Sigmoid colon (tissue), 7 donors: ENCODE results near the gene CDH23. TPM values are rescaled to one million over a fixed set of nuclear protein-coding genes. Genes with fewer than 3 reads are reported as not detected.

ENCODE experiments used
- DNase-seq: peaks from one replicate; pipeline ENCODE4 v3.0.0-alpha.2; 2019
- H3K27ac ChIP-seq, 4 donors: fragments of 200-600 bp; sonication (generic); one replicate each; pipeline ENCODE4 v1.5.1; 2016 to 2019; ENCODE audit warnings: mild to moderate bottlenecking in 1 of 4
- H3K27me3 ChIP-seq, 3 donors: fragments of 200-600 bp; sonication (generic); one replicate each; pipeline ENCODE4 v1.5.1; 2019; ENCODE audit warnings: mild to moderate bottlenecking in 1 of 3
- H3K36me3 ChIP-seq, 4 donors: fragments of 200-600 bp; sonication (generic); one replicate each; pipeline ENCODE4 v1.5.1; 2016 to 2019
- H3K4me1 ChIP-seq, 4 donors: fragments of 200-600 bp; sonication (generic); one replicate each; pipeline ENCODE4 v1.5.1; 2017 to 2019
- H3K4me3 ChIP-seq, 4 donors: fragments of 200-600 bp; sonication (generic); one replicate each; pipeline ENCODE4 v1.5.1; 2017 to 2019; ENCODE audit warnings: mild to moderate bottlenecking in 2 of 4, moderate library complexity in 1 of 4
- H3K9me3 ChIP-seq, 4 donors: fragments of 200-600 bp in 3 of 4; sonication (generic) in 3 of 4; one replicate each; pipeline versions ENCODE4 v1.5.1 to v1.6.1; 2013 to 2019
- CTCF ChIP-seq, 4 experiments: fragments of 450-650 bp in 3 of 4; fragments of 200-600 bp in 1 of 4; IDR thresholded peaks; one replicate each; pipeline ENCODE4 v1.5.1; 2016 to 2019; ENCODE audit warnings: antibody characterized with exemption in 4 of 4, mild to moderate bottlenecking in 3 of 4, moderate library complexity in 2 of 4
- EP300 ChIP-seq, 4 donors: sonication (generic); formaldehyde crosslinking; IDR thresholded peaks; one replicate each; pipeline ENCODE4 v1.6.1; 2017; ENCODE audit warnings: antibody characterized with exemption in 4 of 4
- POLR2A ChIP-seq, 2 donors: fragments of 450-650 bp; IDR thresholded peaks; one replicate each; pipeline ENCODE4 v1.6.1; 2016; ENCODE audit warnings: antibody characterized with exemption in 2 of 2, mild to moderate bottlenecking in 2 of 2, moderate library complexity in 2 of 2
- POLR2AphosphoS5 ChIP-seq, 4 donors: sonication (generic); formaldehyde crosslinking; IDR thresholded peaks; one replicate each; pipeline ENCODE4 v1.6.1; 2017; ENCODE audit warnings: antibody characterized with exemption in 4 of 4
- WGBS, 2 donors: extraction: QIAGEN DNeasy Blood & Tissue Kit; methylation state at CpG; one replicate each; pipeline ENCODE4 v1.1.7; 2013; 5-methylcytosine and 5-hydroxymethylcytosine counted together
- intact Hi-C: fragments of 100-400 bp; cut with DNase I; formaldehyde crosslinking; loops from one replicate; pipeline ENCODE4 v1.15.1; 2023
- polyA plus RNA-seq, 3 donors: library from polyadenylated mRNA; stranded (reverse); fragments of 200-250 nt; gene quantifications; one replicate each; pipeline ENCODE4 v1.2.3, GENCODE V29; 2013
- total RNA-seq, 4 donors: library from RNA; depleted of rRNA; stranded (reverse); fragments of >200 nt; gene quantifications; one replicate each; pipeline ENCODE4 v1.1.0, GENCODE V29; 2016
- donor health status: healthy with polysubstance abuse.
- donor health status: Bipolar disorder and iron deficiency.
- donor health status: healthy.

CDH23 gene
- total and polyA plus RNA-seq, 7 donors = 1.5 to 7.2 (median 3.0) TPM

GRCh38 chr10:71444284-71445054 is 47.7 kb downstream of the CDH23 start:
- TF ChIP-seq CTCF (IDR thresholded peaks at IDR 0.05) (no peak), EP300 (IDR thresholded peaks at IDR 0.05) (no peak), POLR2AphosphoS5 (IDR thresholded peaks at IDR 0.05) (no peak), POLR2A (IDR thresholded peaks at IDR 0.05) (no peak)
- intact Hi-C loops = no loop called here
- no peak overlapping the region for H3K4me3 ChIP-seq
- WGBS, 2 donors = 85 to 87% methylated on average over 4 of the region's 4 CpGs
- no peaks in the 10 kb centered on the region for H3K4me1 ChIP-seq
- no peaks in the 10 kb centered on the region for H3K27me3 ChIP-seq
- no peak for DNase-seq
- no peaks in the 10 kb centered on the region for H3K9me3 ChIP-seq
- H3K36me3 ChIP-seq = no peaks in the 10 kb centered on the region
- no peak overlapping the region for H3K27ac ChIP-seq

GRCh38 chr10:71447676-71448075 is 51.0 kb downstream of the CDH23 start:
- Histone ChIP-seq H3K27me3 (no peaks in the 10 kb centered on the region), H3K4me3 (no peak overlapping the region), H3K36me3 (no peaks in the 10 kb centered on the region), H3K4me1 (no peaks in the 10 kb centered on the region), H3K27ac (no peak overlapping the region), H3K9me3 (no peaks in the 10 kb centered on the region)
- no peak for DNase-seq
- TF ChIP-seq POLR2AphosphoS5 (IDR thresholded peaks at IDR 0.05) (no peak), CTCF (IDR thresholded peaks at IDR 0.05) (no peak), POLR2A (IDR thresholded peaks at IDR 0.05) (no peak), EP300 (IDR thresholded peaks at IDR 0.05) (no peak)
- intact Hi-C loops = no loop called here
- 20 to 67% methylated on average over 2 of the region's 2 CpGs for WGBS, 2 donors

GRCh38 chr10:71448146-71448545 is 51.4 kb downstream of the CDH23 start:
- intact Hi-C loops = no loop called here
- Histone ChIP-seq H3K4me3 (no peak overlapping the region), H3K27ac (no peak overlapping the region), H3K36me3 (no peaks in the 10 kb centered on the region), H3K4me1 (no peaks in the 10 kb centered on the region), H3K9me3 (no peaks in the 10 kb centered on the region), H3K27me3 (no peaks in the 10 kb centered on the region)
- DNase-seq = no peak
- 89% methylated on average over 9 of the region's 9 CpGs for WGBS, 2 donors
- TF ChIP-seq POLR2AphosphoS5 (IDR thresholded peaks at IDR 0.05) (no peak), POLR2A (IDR thresholded peaks at IDR 0.05) (no peak), CTCF (IDR thresholded peaks at IDR 0.05) (no peak), EP300 (IDR thresholded peaks at IDR 0.05) (no peak)

- Histone ChIP-seq H3K9me3 (no peaks in the 10 kb centered on the region), H3K4me1 (no peaks in the 10 kb centered on the region), H3K4me3 (no peak overlapping the region), H3K36me3 (no peaks in the 10 kb centered on the region), H3K27me3 (no peaks in the 10 kb centered on the region), H3K27ac (no peak overlapping the region)
- 88 to 89% methylated on average over 5 of the region's 5 CpGs for WGBS, 2 donors
- DNase-seq = no peak
- intact Hi-C loops = no loop called here
- TF ChIP-seq POLR2AphosphoS5 (IDR thresholded peaks at IDR 0.05) (no peak), POLR2A (IDR thresholded peaks at IDR 0.05) (no peak), EP300 (IDR thresholded peaks at IDR 0.05) (no peak), CTCF (IDR thresholded peaks at IDR 0.05) (no peak)
Measured at GRCh38 chr10:71449026-71449425, 52.3 kb downstream of the CDH23 start.

GRCh38 chr10:71451754-71452153 is 55.0 kb downstream of the CDH23 start:
- no peak for DNase-seq
- intact Hi-C loops = no loop called here
- Histone ChIP-seq H3K4me3 (no peak overlapping the region), H3K27me3 (no peaks in the 10 kb centered on the region), H3K36me3 (no peaks in the 10 kb centered on the region), H3K27ac (no peak overlapping the region), H3K9me3 (no peaks in the 10 kb centered on the region), H3K4me1 (no peaks in the 10 kb centered on the region)
- TF ChIP-seq POLR2A (IDR thresholded peaks at IDR 0.05) = no peak
- TF ChIP-seq POLR2AphosphoS5 (IDR thresholded peaks at IDR 0.05) = no peak
- no peak for TF ChIP-seq CTCF (IDR thresholded peaks at IDR 0.05)
- no peak for TF ChIP-seq EP300 (IDR thresholded peaks at IDR 0.05)
- WGBS, 2 donors = 93 to 95% methylated on average over 14 of the region's 14 CpGs
